Adipose tissue (tissue), 3 donors: ENCODE data around the gene DYNC2H1. TPM values are rescaled to one million over a fixed set of nuclear protein-coding genes. Genes with fewer than 3 reads are reported as not detected.
"Not testable (repeated sequence)": the region's sequence is repeated elsewhere in the genome, so short reads cannot be mapped to it uniquely, and the experiment has no call there.

Experiments used
- H3K27ac ChIP-seq: one replicate; pipeline ENCODE4 v1.5.1; 2013; ENCODE audit warnings: low read depth, low read length
- WGBS, 3 donors: extraction: QIAGEN DNeasy Blood & Tissue Kit; methylation state at CpG; one replicate each; pipeline ENCODE4 v1.1.7; 2013; 5-methylcytosine and 5-hydroxymethylcytosine counted together
- polyA plus RNA-seq, 3 donors: library from polyadenylated mRNA; stranded (reverse); fragments of 200-250 nt; gene quantifications; one replicate each; pipeline ENCODE4 v1.2.3, GENCODE V29; 2013
- donor health status: healthy with polysubstance abuse.
- donor health status: Bipolar disorder and iron deficiency.
- donor health status: healthy.

Gene DYNC2H1
- polyA plus RNA-seq, 3 donors = 5.7 to 12.7 (median 8.1) TPM

- WGBS, 3 donors = 80 to 93% (median 89%) methylated on average over 1 of the region's 1 CpG
These were observed 3.1 kb downstream of the DYNC2H1 start for GRCh38 chr11:103112364-103112763.

GRCh38 chr11:103114836-103115235, 5.6 kb downstream of the DYNC2H1 start:
- no peak overlapping the region for H3K27ac ChIP-seq
- 90 to 97% (median 91%) methylated on average over 4 of the region's 4 CpGs for WGBS, 3 donors

More at GRCh38 chr11:103112364-103112763, 3.1 kb downstream of the DYNC2H1 start:
- no peak overlapping the region for H3K27ac ChIP-seq

GRCh38 chr11:103125462-103125861, 16.2 kb downstream of the DYNC2H1 start:
- H3K27ac ChIP-seq = no peak overlapping the region

- 95 to 99% (median 98%) methylated on average over 13 of the region's 13 CpGs for WGBS, 3 donors
- not testable (repeated sequence) for H3K27ac ChIP-seq
These were observed 32.8 kb downstream of the DYNC2H1 start for GRCh38 chr11:103141986-103142385.

GRCh38 chr11:103147627-103148026, 38.4 kb downstream of the DYNC2H1 start:
- H3K27ac ChIP-seq = no peak overlapping the region

- 92 to 96% (median 95%) methylated on average over 3 of the region's 3 CpGs for WGBS, 3 donors
These were observed 48.3 kb downstream of the DYNC2H1 start for GRCh38 chr11:103157542-103157941.

GRCh38 chr11:103164093-103164796, 55.0 kb downstream of the DYNC2H1 start:
- 24 to 90% (median 87%) methylated on average over 2 of the region's 2 CpGs for WGBS, 3 donors
- H3K27ac ChIP-seq = no peak overlapping the region

More at GRCh38 chr11:103157542-103157941, 48.3 kb downstream of the DYNC2H1 start:
- no peak overlapping the region for H3K27ac ChIP-seq

GRCh38 chr11:103167166-103167565, 57.9 kb downstream of the DYNC2H1 start:
- no peak overlapping the region for H3K27ac ChIP-seq
- 93 to 99% (median 96%) methylated on average over 4 of the region's 4 CpGs for WGBS, 3 donors

- WGBS, 3 donors = 83 to 88% (median 84%) methylated on average over 4 of the region's 4 CpGs
- H3K27ac ChIP-seq = no peak overlapping the region
These were observed 61.6 kb downstream of the DYNC2H1 start for GRCh38 chr11:103170865-103171264.

GRCh38 chr11:103175461-103176129, 66.4 kb downstream of the DYNC2H1 start:
- WGBS, 3 donors = 42 to 95% (median 90%) methylated on average over 2 of the region's 2 CpGs
- no peak overlapping the region for H3K27ac ChIP-seq

GRCh38 chr11:103183981-103184611, 74.9 kb downstream of the DYNC2H1 start:
- H3K27ac ChIP-seq = no peak overlapping the region
- 35 to 49% (median 45%) methylated on average over 3 of the region's 3 CpGs for WGBS, 3 donors

GRCh38 chr11:103202048-103202651, 92.9 kb downstream of the DYNC2H1 start:
- no peak overlapping the region for H3K27ac ChIP-seq
- WGBS, 3 donors = 37 to 66% (median 60%) methylated on average over 3 of the region's 3 CpGs

- H3K27ac ChIP-seq = no peak overlapping the region
- WGBS, 3 donors = 80 to 88% (median 86%) methylated on average over 1 of the region's 1 CpG
These were observed 101.3 kb downstream of the DYNC2H1 start for GRCh38 chr11:103210543-103210942.

GRCh38 chr11:103215812-103216211, 106.6 kb downstream of the DYNC2H1 start:
- WGBS, 3 donors = 97 to 100% (median 100%) methylated on average over 1 of the region's 1 CpG
- no peak overlapping the region for H3K27ac ChIP-seq

GRCh38 chr11:103220133-103220532, 110.9 kb downstream of the DYNC2H1 start:
- WGBS, 3 donors = 87 to 91% (median 88%) methylated on average over 1 of the region's 1 CpG
- no peak overlapping the region for H3K27ac ChIP-seq

GRCh38 chr11:103222806-103223205, 113.6 kb downstream of the DYNC2H1 start:
- 21 to 53% (median 45%) methylated on average over 3 of the region's 3 CpGs for WGBS, 3 donors
- H3K27ac ChIP-seq = no peak overlapping the region

GRCh38 chr11:103228807-103229206, 119.6 kb downstream of the DYNC2H1 start:
- no peak overlapping the region for H3K27ac ChIP-seq
- 93 to 97% (median 95%) methylated on average over 2 of the region's 2 CpGs for WGBS, 3 donors

- 68 to 82% (median 69%) methylated on average over 2 of the region's 2 CpGs for WGBS, 3 donors
- no peak overlapping the region for H3K27ac ChIP-seq
These were observed 125.7 kb downstream of the DYNC2H1 start for GRCh38 chr11:103234974-103235373.

- WGBS, 3 donors = 83 to 87% (median 85%) methylated on average over 6 of the region's 6 CpGs
- H3K27ac ChIP-seq = no peak overlapping the region
These were observed 132.3 kb downstream of the DYNC2H1 start for GRCh38 chr11:103241574-103241973.
